Neuronal stem cell (in vitro differentiated cells): ENCODE data around the gene PLXND1.

Source experiments
- DNase-seq: peaks from one replicate; pipeline ENCODE4 v3.0.0-alpha.2; 2013; ENCODE audit warnings: low spot score
- H2AFZ ChIP-seq: one replicate; pipeline ENCODE4 v1.6.1; 2013; ENCODE audit warnings: mild to moderate bottlenecking, low read length, inconsistent platforms
- H2AK5ac ChIP-seq: 2 replicates; pipeline ENCODE4 v1.6.1; 2013; ENCODE audit warnings: low read depth, mild to moderate bottlenecking, inconsistent platforms, low read length, moderate library complexity, mixed read lengths
- H2BK120ac ChIP-seq: 2 replicates; pipeline ENCODE4 v1.6.1; 2013; ENCODE audit warnings: low read depth, mild to moderate bottlenecking, inconsistent platforms, low read length, moderate library complexity, mixed read lengths
- H2BK12ac ChIP-seq: one replicate; pipeline ENCODE4 v1.6.1; 2013; ENCODE audit warnings: low read length, inconsistent platforms
- H2BK15ac ChIP-seq: 2 replicates; pipeline ENCODE4 v1.6.1; 2013; ENCODE audit warnings: mild to moderate bottlenecking, low read length, inconsistent platforms, mixed read lengths
- H2BK5ac ChIP-seq: one replicate; pipeline ENCODE4 v1.6.1; 2013; ENCODE audit warnings: inconsistent platforms, mild to moderate bottlenecking, low read length, moderate library complexity
- H3K14ac ChIP-seq: one replicate; pipeline ENCODE4 v1.6.1; 2013; ENCODE audit warnings: low read length, inconsistent platforms
- H3K18ac ChIP-seq: 2 replicates; pipeline ENCODE4 v1.6.1; 2013; ENCODE audit warnings: low read length, inconsistent platforms
- H3K23ac ChIP-seq: 2 replicates; pipeline ENCODE4 v1.6.1; 2013; ENCODE audit warnings: low read depth, mild to moderate bottlenecking, mixed read lengths, low read length, inconsistent platforms; ENCODE audit not compliant: poor library complexity
- H3K27ac ChIP-seq: replicated peaks from 3 replicates; pipeline ENCODE4 v1.5.1; 2013; ENCODE audit warnings: low read length, inconsistent platforms
- H3K27me3 ChIP-seq, 3 experiments: 2 replicates each; pipeline ENCODE4 v1.6.1; 2013; ENCODE audit warnings: low read length in 3 of 3, mild to moderate bottlenecking in 2 of 3, inconsistent platforms in 1 of 3, low read depth in 1 of 3, mixed read lengths in 1 of 3, moderate library complexity in 1 of 3; ENCODE audit not compliant: control insufficient read depth in 3 of 3, insufficient read depth in 3 of 3
- H3K36me3 ChIP-seq, 2 donors: replicated peaks in 1 of 2; 2 replicates each; pipeline ENCODE4 v1.6.1; 2013; ENCODE audit warnings: low read length in 2 of 2; ENCODE audit not compliant: control insufficient read depth in 2 of 2, insufficient read depth in 2 of 2
- H3K4ac ChIP-seq: 2 replicates; pipeline ENCODE4 v1.6.1; 2013; ENCODE audit warnings: inconsistent platforms, mild to moderate bottlenecking, low read length, moderate library complexity
- H3K4me1 ChIP-seq, 2 donors: 1 replicate in 1 of 2; 2 replicates in 1 of 2; pipeline ENCODE4 v1.6.1; 2013; ENCODE audit warnings: low read length in 2 of 2, low read depth in 1 of 2; ENCODE audit not compliant: control insufficient read depth in 2 of 2, insufficient read depth in 1 of 2
- H3K4me2 ChIP-seq: one replicate; pipeline ENCODE4 v1.6.1; 2013; ENCODE audit warnings: mild to moderate bottlenecking, low read length, inconsistent platforms; ENCODE audit not compliant: insufficient read depth, poor library complexity, severe bottlenecking
- H3K4me3 ChIP-seq, 2 donors: 2 replicates each; pipeline ENCODE4 v1.5.1; 2013; ENCODE audit warnings: low read length in 2 of 2, mild to moderate bottlenecking in 2 of 2, inconsistent platforms in 1 of 2, moderate library complexity in 1 of 2
- H3K79me1 ChIP-seq: one replicate; pipeline ENCODE4 v1.6.1; 2013; ENCODE audit warnings: low read depth, mild to moderate bottlenecking, inconsistent platforms, low read length, moderate library complexity
- H3K9ac ChIP-seq: one replicate; pipeline ENCODE4 v1.6.1; 2013; ENCODE audit warnings: mild to moderate bottlenecking, low read depth, low read length, inconsistent platforms; ENCODE audit not compliant: poor library complexity
- H3K9me3 ChIP-seq, 2 donors: replicated peaks in 1 of 2; 2 replicates each; pipeline versions ENCODE3 to v1.6.1; 2013; ENCODE audit warnings: low read length in 2 of 2, mild to moderate bottlenecking in 2 of 2, inconsistent platforms in 1 of 2, low read depth in 1 of 2, mixed read lengths in 1 of 2, moderate library complexity in 1 of 2; ENCODE audit not compliant: control insufficient read depth in 2 of 2, insufficient read depth in 1 of 2
- H4K8ac ChIP-seq: one replicate; pipeline ENCODE4 v1.6.1; 2013; ENCODE audit warnings: low read depth, mild to moderate bottlenecking, inconsistent platforms, low read length, moderate library complexity
- H4K91ac ChIP-seq: one replicate; pipeline ENCODE4 v1.6.1; 2013; ENCODE audit warnings: low read length, low read depth, mild to moderate bottlenecking, inconsistent platforms; ENCODE audit not compliant: poor library complexity
- WGBS, 2 donors: extraction: QIAGEN DNeasy Blood & Tissue Kit; methylation state at CpG; one replicate each; pipeline ENCODE4 v1.1.7; 2013; ENCODE audit warnings: missing lambda C conversion rate in 2 of 2, mixed read lengths in 1 of 2; ENCODE audit not compliant: insufficient read length in 2 of 2, insufficient replicate concordance in 1 of 2; ENCODE audit errors: extremely low coverage in 2 of 2; 5-methylcytosine and 5-hydroxymethylcytosine counted together

PLXND1 gene

DNA sequence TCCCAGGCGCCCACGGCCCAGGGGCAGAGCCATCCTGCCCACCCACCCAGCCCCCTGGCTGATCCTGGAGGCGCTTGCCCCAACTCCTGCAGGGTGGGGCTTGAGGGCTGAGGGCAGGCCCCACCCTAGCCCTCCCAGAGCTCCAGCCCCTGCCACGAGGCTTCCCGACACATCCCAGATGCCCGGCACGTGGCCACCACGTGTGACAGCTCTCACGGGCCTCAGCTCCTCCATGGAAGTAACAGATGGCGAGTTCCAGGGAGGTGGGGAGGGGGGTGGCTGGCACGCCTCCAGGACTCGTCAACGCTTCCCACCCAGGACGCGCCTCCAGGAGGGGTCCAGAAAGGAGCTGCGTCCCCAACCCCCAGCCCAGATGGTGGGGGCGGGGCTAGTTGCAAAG lies 29.1 kb downstream of the PLXND1 start:
- H3K4me2 ChIP-seq, result no peak overlapping the region
- H3K23ac ChIP-seq, result no peak overlapping the region
- H3K79me1 ChIP-seq, result no peaks in the 10 kb centered on the region
- H2BK5ac ChIP-seq, result peak overlapping the region; percentile 31
- peaks cover 0 to 1% of the 10 kb centered on the region in 2 donors for H3K9me3 ChIP-seq
- no peak overlapping the region for H3K14ac ChIP-seq
- no peak overlapping the region for H4K91ac ChIP-seq
- no peak for DNase-seq
- no peak overlapping the region for H3K9ac ChIP-seq
- H3K4ac ChIP-seq, result no peak overlapping the region
- no peak overlapping the region for H2BK15ac ChIP-seq
- H3K27ac ChIP-seq, result no peak overlapping the region
- H3K36me3 ChIP-seq, result peaks cover 0 to 27% of the 10 kb centered on the region in 2 donors
- no CpG with 5 or more reads among the region's 17 CpGs for WGBS, 2 donors
- H4K8ac ChIP-seq, result no peak overlapping the region
- no peak overlapping the region for H2AFZ ChIP-seq
- H3K18ac ChIP-seq, result no peak overlapping the region
- no peak overlapping the region for H2BK12ac ChIP-seq
- peaks cover 0 to 10% of the 10 kb centered on the region in 2 donors for H3K4me1 ChIP-seq
- peak overlapping the region; percentile 24 for H2AK5ac ChIP-seq
- no peak overlapping the region for H2BK120ac ChIP-seq
- H3K27me3 ChIP-seq, result no peaks in the 10 kb centered on the region
- no peak overlapping the region for H3K4me3 ChIP-seq

DNA sequence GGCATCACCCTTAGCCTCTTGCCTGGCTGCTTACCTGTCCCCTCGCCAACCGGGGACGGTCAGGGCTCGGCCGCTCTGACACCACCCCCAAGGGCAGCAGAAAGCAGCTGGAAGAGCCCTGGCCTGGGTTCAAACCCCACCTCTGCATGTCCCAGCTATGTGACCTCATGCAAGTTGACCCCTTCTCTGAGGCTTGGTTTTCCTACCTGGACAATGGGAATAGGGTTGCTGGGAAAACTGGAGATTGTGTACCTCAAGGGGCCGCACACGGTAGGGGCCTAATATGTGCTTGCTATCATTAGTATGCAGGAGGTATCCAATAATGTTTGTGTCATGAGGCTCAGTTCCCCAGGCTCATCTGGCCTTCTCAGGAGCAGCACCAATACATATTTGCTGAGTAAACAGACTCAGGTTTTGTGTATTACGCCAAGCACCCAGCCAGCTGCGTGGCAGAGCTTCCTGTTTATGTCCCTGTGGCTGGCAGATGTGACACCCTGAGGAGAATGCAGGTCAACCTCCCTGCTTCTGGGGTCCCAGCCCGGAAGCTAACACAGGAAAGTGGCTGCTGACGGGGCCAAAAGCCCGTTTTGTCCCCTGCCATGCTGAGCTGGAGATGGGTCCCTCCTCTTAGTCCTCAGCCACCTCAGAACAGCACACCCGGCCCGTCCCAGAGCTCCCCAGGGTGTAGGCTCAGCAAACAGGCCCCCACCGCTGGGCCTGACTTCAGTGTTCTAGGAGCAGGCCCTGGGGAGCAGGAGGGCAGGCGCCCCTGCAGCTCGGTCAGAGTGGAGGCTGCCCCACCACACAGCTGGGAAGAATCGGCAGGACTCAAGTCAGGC lies 29.7 kb downstream of the PLXND1 start:
- Histone ChIP-seq H3K27ac (no peak overlapping the region), H2AFZ (no peak overlapping the region), H2BK5ac (peak overlapping the region; percentile 43), H3K23ac (no peak overlapping the region), H3K4me1 (peaks cover 0 to 8% of the 10 kb centered on the region in 2 donors), H3K4me3 (no peak overlapping the region), H4K8ac (no peak overlapping the region), H3K9ac (no peak overlapping the region), H3K27me3 (no peaks in the 10 kb centered on the region), H3K4ac (no peak overlapping the region), H4K91ac (no peak overlapping the region), H3K4me2 (no peak overlapping the region), H3K18ac (peak overlapping the region; percentile 78), H2AK5ac (peak overlapping the region; percentile 24), H2BK12ac (no peak overlapping the region), H3K79me1 (no peaks in the 10 kb centered on the region), H3K9me3 (peaks cover 0 to 1% of the 10 kb centered on the region in 2 donors), H3K36me3 (peaks cover 0 to 27% of the 10 kb centered on the region in 2 donors), H2BK120ac (no peak overlapping the region), H3K14ac (no peak overlapping the region), H2BK15ac (no peak overlapping the region)
- WGBS, 2 donors, result no CpG with 5 or more reads among the region's 18 CpGs
- DNase-seq, result no peak

DNA sequence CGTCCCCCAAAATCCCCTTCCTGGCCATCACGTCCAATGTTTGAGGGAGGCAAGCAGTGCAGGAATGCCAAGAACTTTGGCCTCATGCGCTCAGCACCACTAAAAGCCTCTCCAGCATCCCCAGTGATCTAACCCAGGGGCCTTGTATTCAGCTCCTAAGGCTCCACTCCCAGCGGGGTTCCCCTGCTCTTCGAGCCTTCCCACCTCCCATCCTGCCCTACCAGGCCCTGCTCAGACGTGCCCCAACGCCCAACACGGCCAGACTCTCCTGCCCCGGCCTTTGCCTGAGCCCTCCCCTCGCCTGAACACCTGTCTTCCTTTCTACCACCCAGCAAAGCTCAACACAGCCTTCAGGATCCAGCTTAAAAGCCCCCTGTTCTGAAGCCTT lies 30.5 kb downstream of the PLXND1 start:
- Histone ChIP-seq H3K9ac (no peak overlapping the region), H3K4me3 (no peak overlapping the region)

DNA sequence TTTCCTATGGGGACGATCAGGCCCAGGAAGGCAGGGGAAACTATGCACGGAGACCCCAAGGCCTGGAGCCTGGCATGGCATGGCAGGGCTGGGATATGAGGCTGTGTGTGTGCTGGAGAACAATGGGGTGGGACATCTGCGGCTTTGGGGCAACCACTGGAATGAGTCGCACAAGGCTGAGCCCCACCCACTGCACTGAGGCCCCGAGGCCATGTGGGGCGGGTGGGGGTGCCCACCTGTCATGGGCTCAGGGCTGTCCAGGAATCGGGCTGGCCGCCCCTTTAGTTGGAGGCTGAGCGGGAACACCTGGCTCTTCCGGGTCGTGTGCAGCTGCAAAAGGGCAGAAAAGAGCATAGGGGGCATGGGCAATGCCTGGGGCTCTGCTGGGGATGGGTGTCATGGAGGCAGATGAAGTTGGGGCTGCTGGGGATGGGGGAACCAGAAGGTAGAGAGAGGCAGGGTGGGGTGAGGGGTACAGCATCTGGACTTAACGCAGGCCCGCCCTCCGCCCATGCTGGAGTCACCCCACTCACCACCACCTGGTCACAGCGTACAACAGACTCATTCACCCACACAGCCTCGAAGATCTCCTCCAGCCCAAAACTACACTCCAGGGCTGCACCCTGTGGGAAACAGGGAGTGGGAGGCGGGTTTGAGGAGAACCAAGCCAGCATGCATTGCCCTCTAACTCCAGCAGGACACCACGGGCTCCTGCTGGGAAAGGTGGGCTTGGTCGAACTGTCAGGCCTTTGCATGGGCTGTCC lies 31.1 kb downstream of the PLXND1 start:
- H3K36me3 ChIP-seq, result peaks cover 0 to 30% of the 10 kb centered on the region in 2 donors
- H3K4ac ChIP-seq, result no peak overlapping the region
- no peaks in the 10 kb centered on the region for H3K27me3 ChIP-seq
- no peak overlapping the region for H2AFZ ChIP-seq
- H3K79me1 ChIP-seq, result no peaks in the 10 kb centered on the region
- H2BK15ac ChIP-seq, result peak overlapping the region; percentile 59
- H3K9me3 ChIP-seq, result peaks cover 0 to 1% of the 10 kb centered on the region in 2 donors
- no peak for DNase-seq
- peak overlapping the region; percentile 69 for H4K91ac ChIP-seq
- peaks cover 0 to 8% of the 10 kb centered on the region in 2 donors for H3K4me1 ChIP-seq
- H3K4me2 ChIP-seq, result no peak overlapping the region
- peak overlapping the region; percentile 93 for H2AK5ac ChIP-seq
- H3K9ac ChIP-seq, result no peak overlapping the region
- H3K18ac ChIP-seq, result peak overlapping the region; percentile 78
- no peak overlapping the region for H3K23ac ChIP-seq
- H3K4me3 ChIP-seq, result no peak overlapping the region
- H2BK12ac ChIP-seq, result no peak overlapping the region
- peak overlapping the region; percentile 61 for H2BK120ac ChIP-seq
- H2BK5ac ChIP-seq, result peak overlapping the region; percentile 43
- H3K27ac ChIP-seq, result no peak overlapping the region
- H4K8ac ChIP-seq, result no peak overlapping the region
- WGBS, 2 donors, result no CpG with 5 or more reads among the region's 19 CpGs
- peak overlapping the region; percentile 82 for H3K14ac ChIP-seq

More for the DNA sequence above, 30.5 kb downstream of the PLXND1 start:
- H3K18ac ChIP-seq, result peak overlapping the region; percentile 78
- peaks cover 0 to 8% of the 10 kb centered on the region in 2 donors for H3K4me1 ChIP-seq
- no peak for DNase-seq
- H3K27ac ChIP-seq, result no peak overlapping the region
- H4K8ac ChIP-seq, result no peak overlapping the region
- H3K79me1 ChIP-seq, result no peaks in the 10 kb centered on the region
- peak overlapping the region; percentile 82 for H3K14ac ChIP-seq
- H2BK15ac ChIP-seq, result no peak overlapping the region
- H3K27me3 ChIP-seq, result no peaks in the 10 kb centered on the region
- no peak overlapping the region for H3K4ac ChIP-seq
- peaks cover 0 to 1% of the 10 kb centered on the region in 2 donors for H3K9me3 ChIP-seq
- peaks cover 0 to 27% of the 10 kb centered on the region in 2 donors for H3K36me3 ChIP-seq
- peak overlapping the region; percentile 43 for H2BK5ac ChIP-seq
- H4K91ac ChIP-seq, result peak overlapping the region; percentile 22
- no peak overlapping the region for H3K4me2 ChIP-seq
- no peak overlapping the region for H2BK120ac ChIP-seq
- WGBS, 2 donors, result no CpG with 5 or more reads among the region's 10 CpGs
- H2AFZ ChIP-seq, result no peak overlapping the region
- H2BK12ac ChIP-seq, result no peak overlapping the region
- H2AK5ac ChIP-seq, result peak overlapping the region; percentile 93
- H3K23ac ChIP-seq, result no peak overlapping the region
